HFFc6 (cell line): ENCODE measurements around the gene WDR91. TPM values are rescaled to one million over a fixed set of nuclear protein-coding genes. Genes with fewer than 3 reads are reported as not detected.

Source experiments
- DNase-seq: peaks from one replicate; pipeline ENCODE4 v3.0.0-alpha.2; 2018
- H3K27ac Mint-ChIP-seq: 2 replicates; pipeline ENCODE4 v1.8.0; 2020; ENCODE audit warnings: mild to moderate bottlenecking, mixed read lengths
- H3K27me3 Mint-ChIP-seq: 2 replicates; pipeline ENCODE4 v1.8.0; 2021; ENCODE audit warnings: mild to moderate bottlenecking, moderate library complexity, mixed read lengths; ENCODE audit not compliant: insufficient read depth
- H3K36me3 Mint-ChIP-seq: 2 replicates; pipeline ENCODE4 v1.8.0; 2021; ENCODE audit warnings: low read depth, mixed read lengths
- H3K4me1 Mint-ChIP-seq: 2 replicates; pipeline ENCODE4 v1.8.0; 2020; ENCODE audit warnings: low read depth, mixed read lengths
- H3K4me3 Mint-ChIP-seq: 2 replicates; pipeline ENCODE4 v1.8.0; 2020; ENCODE audit warnings: mild to moderate bottlenecking, moderate library complexity, mixed read lengths
- H3K9me3 Mint-ChIP-seq: 2 replicates; pipeline ENCODE4 v1.8.0; 2020; ENCODE audit warnings: mild to moderate bottlenecking, mixed read lengths
- CTCF ChIP-seq: fragments of 200-600 bp; sonication (generic); IDR thresholded peaks from 2 replicates; pipeline ENCODE4 v1.5.0; 2021; ENCODE audit warnings: antibody characterized with exemption, mild to moderate bottlenecking
- total RNA-seq, 6 experiments: library from RNA; stranded (reverse); fragmentation: NEBNext Ultra II Directional; extraction: Animal tissue kit (Norgen Biotek cat#: 25700); gene quantifications; 2 replicates in 1 of 6; 3 replicates in 5 of 6; pipeline ENCODE4 v1.2.3, GENCODE V29; 2021

WDR91 gene
- total RNA-seq, 6 experiments from 2014 or later = 7.5 to 12.4 (median 10.4) TPM

GRCh38 chr7:135232087-135232486 is 20.8 kb upstream of the WDR91 start:
- no peaks in the 10 kb centered on the region for H3K36me3 Mint-ChIP-seq
- no peak overlapping the region for H3K27ac Mint-ChIP-seq
- H3K4me3 Mint-ChIP-seq = no peak overlapping the region
- H3K9me3 Mint-ChIP-seq = no peaks in the 10 kb centered on the region
- no peaks in the 10 kb centered on the region for H3K4me1 Mint-ChIP-seq
- TF ChIP-seq CTCF = no peak
- DNase-seq = no peak
- H3K27me3 Mint-ChIP-seq = peaks cover 16% of the 10 kb centered on the region

DNA sequence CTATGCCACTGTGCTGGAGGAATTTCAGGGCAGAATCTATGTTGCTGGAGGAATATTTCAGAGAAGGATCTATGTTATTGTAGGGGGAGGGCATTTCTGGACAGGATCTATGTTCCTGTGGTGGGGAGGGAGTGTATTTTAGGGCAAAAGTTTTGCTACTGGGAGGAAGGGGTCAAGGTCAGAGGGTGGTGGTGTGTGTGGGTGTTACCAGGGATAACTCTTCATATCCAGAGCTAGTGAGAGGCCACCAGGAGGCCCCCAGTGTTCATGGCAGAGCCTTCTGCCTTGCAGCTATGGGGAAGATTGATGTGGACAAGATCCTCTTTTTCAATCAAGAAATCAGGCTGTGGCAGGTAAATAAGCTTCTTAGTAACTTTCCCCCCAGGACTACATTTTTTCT is 20.4 kb upstream of the WDR91 start:
- no peak overlapping the region for H3K4me3 Mint-ChIP-seq
- H3K27ac Mint-ChIP-seq = no peak overlapping the region
- peaks cover 14% of the 10 kb centered on the region for H3K27me3 Mint-ChIP-seq
- no peaks in the 10 kb centered on the region for H3K36me3 Mint-ChIP-seq
- DNase-seq = no peak
- no peak for TF ChIP-seq CTCF
- H3K4me1 Mint-ChIP-seq = no peaks in the 10 kb centered on the region
- no peaks in the 10 kb centered on the region for H3K9me3 Mint-ChIP-seq

DNA sequence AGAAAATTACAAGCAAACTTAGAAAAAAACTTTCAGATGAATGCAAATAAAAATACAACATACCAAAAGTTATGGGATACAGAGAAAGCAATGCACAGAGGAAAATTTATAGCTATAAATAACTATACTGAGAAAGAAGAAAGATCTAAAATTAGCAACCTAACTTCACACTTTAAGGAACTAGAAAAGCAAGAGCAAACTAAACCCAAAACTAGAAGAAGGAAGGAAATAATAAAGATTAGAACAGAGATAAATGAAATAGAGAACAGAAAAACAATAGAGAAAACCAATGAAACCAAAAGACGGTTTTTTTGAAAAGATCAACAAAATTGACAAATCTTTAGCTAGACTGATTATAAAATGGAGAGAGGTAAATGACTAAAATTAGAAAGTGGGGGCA is 12.7 kb upstream of the WDR91 start:
- Mint-ChIP-seq H3K27me3 (peaks cover 30% of the 10 kb centered on the region), H3K9me3 (no peaks in the 10 kb centered on the region), H3K4me1 (no peaks in the 10 kb centered on the region), H3K27ac (no peak overlapping the region), H3K36me3 (no peaks in the 10 kb centered on the region), H3K4me3 (no peak overlapping the region)
- no peak for DNase-seq
- TF ChIP-seq CTCF = no peak

- no peak for DNase-seq
- peaks cover 25% of the 10 kb centered on the region for H3K27me3 Mint-ChIP-seq
- no peaks in the 10 kb centered on the region for H3K9me3 Mint-ChIP-seq
- H3K4me3 Mint-ChIP-seq = no peak overlapping the region
- no peak overlapping the region for H3K27ac Mint-ChIP-seq
- H3K4me1 Mint-ChIP-seq = no peaks in the 10 kb centered on the region
- H3K36me3 Mint-ChIP-seq = no peaks in the 10 kb centered on the region
- TF ChIP-seq CTCF = no peak
Observed at GRCh38 chr7:135217645-135218509, 6.6 kb upstream of the WDR91 start.

DNA sequence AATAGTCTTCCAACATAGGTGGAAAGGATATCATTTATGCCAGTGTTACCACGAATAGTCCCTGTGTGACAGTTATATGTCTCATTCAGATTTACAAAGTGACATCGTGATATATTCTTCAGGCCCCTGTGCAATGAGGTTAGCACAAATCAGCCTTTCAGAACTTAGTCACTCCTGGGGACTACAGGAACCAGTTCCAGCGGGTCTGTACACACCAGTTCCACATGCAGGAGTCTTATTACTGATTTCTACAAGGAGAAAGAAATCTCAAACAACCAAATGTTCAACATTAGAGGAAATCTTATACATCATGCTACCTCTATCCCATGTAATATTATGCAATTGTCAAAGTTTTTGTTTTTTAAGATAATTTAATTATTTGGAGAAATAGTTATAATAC is 4.4 kb upstream of the WDR91 start:
- no peak overlapping the region for H3K27ac Mint-ChIP-seq
- peaks cover 14% of the 10 kb centered on the region for H3K27me3 Mint-ChIP-seq
- H3K4me3 Mint-ChIP-seq = no peak overlapping the region
- no peak for DNase-seq
- H3K9me3 Mint-ChIP-seq = no peaks in the 10 kb centered on the region
- no peaks in the 10 kb centered on the region for H3K36me3 Mint-ChIP-seq
- no peak for TF ChIP-seq CTCF
- peaks cover 1% of the 10 kb centered on the region; the same call in 1 of the 2 replicates for H3K4me1 Mint-ChIP-seq
